ENCODE results near the gene TMEM82.

TMEM82 gene

DNA sequence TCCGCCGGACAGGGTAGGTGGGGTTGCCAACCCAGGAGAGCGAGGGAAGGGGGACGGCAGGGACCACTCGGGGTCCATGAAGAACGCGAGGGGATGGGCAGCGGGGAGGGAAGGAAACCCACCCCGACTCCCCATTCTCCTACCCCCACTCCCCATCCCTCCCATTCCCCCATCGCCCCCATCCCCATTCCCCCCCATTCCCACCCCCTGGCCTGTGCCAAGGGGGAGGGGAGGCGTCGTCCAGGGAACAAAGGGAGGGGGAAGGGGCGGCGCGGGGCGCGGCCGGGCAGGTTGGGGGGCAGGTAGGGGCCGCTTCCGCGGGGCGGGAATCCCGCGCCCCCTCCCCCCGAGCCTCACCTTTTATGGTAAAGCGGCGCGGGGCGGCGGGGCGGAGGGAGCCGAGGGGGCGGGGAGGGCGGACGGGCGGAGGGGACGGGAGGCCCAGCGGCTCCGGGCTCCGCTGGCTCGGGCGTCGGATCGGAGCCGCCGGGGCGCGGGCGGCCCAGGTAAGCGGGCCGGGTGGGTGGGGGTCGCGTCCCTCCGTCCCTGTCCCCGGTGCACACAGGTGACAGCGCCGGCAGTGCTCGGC lies 16.1 kb downstream of the TMEM82 start, which contains the start of gene FBLIM1:
Gene FBLIM1, plus strand, starts transcription at position 453 of the 589 bp plus-strand sequence. CDS start 6,189 bp downstream, outside the sequence.
- no peak for DNase-seq

DNA sequence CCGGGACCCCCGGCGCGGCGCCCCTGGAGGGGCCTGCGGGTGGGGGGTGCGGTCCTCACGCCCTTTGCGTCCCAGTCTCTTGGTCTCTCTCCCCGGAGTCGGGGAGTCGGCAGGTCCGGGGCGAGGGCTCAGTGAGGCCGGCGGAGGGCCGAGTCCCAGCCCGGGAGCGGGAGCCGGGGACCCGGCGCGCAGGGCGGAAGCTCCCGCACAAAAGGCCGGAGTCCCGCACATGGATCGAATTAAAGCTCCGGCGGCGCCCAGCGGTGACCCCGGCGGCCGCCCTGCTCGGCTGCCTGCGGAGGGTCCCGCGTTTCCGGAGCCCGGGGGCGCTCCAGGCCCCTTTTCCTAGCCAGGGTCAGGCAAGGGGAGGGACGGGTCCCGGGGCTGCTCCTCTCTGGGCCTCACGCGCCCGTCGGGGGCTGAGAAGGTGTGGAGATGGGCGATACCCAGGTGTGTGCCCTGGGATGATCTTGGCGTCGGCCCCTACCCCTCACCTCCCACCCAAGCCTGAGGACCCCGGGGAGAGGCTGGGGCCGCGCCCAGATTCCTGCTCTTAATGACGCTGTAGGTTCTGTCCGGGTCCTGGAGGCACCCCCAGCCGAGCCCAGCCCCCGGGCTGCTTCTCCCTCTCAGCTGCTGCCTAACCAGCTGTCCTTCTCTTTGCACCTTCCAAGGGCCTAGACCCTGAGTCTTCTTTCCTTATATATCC lies 16.8 kb downstream of the TMEM82 start:
- no peak for DNase-seq

- DNase-seq = peak; percentile 68
These were observed 18.4 kb downstream of the TMEM82 start for GRCh38 chr1:15760520-15761211.

DNA sequence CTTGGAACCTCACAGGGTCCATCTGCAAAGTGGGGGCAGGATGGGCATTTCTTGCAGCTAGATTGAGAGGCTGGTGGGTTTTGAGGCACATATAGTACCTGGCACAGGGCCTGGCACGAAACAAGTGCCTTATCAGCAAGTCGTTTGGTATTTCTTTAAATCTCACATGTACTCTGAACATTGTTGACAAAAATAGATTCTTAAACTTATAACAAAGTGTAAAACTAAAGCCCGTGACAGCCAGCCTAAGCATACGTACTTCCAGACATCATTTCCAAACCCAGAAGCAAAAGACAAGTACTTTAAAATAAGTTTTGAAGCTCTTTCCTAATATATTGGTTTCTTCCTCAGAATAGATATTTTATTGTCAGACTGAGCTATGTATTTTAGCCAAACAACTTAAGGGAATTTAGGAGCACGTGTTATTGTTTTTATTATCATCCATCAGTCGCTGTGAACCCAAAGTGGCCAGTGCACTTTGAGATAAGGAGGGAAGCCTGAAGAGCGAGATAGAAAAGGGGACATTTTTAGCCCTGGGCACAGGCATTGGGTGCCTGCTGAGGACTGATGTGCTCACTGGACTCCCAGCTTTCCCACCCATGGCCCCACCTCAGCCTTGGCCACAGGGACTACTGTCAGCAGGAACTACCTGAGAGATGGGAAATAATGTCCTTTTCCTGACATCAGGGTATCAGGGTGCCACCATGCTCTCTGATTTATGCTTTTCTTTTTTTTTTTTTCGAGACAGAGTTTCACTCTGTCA lies 19.2 kb downstream of the TMEM82 start:
- no peak for DNase-seq

DNA sequence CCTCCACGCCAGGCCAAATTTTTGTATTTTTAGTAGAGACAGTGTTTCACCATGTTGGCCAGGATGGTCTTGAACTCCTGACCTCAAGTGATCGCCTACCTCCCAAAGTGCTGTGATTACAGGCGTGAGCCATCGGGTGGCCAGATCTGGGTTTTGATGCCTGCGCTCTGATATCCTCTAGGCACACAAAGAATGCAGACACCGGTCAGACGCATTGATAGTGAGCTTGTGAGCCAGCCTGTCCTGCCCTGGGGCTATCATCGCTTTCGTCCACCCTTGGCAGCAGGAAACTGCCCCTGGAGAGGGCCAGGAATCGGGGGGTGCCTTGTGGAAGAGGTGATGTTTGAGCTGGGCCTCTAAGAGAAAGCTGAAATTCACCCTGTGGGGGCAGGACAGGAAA lies 20.2 kb downstream of the TMEM82 start:
- DNase-seq = peak; percentile 88

- DNase-seq = no peak
These were observed 22.0 kb downstream of the TMEM82 start for GRCh38 chr1:15764269-15764764.

GRCh38 chr1:15764890-15765289 lies 22.6 kb downstream of the TMEM82 start:
- DNase-seq = no peak

DNA sequence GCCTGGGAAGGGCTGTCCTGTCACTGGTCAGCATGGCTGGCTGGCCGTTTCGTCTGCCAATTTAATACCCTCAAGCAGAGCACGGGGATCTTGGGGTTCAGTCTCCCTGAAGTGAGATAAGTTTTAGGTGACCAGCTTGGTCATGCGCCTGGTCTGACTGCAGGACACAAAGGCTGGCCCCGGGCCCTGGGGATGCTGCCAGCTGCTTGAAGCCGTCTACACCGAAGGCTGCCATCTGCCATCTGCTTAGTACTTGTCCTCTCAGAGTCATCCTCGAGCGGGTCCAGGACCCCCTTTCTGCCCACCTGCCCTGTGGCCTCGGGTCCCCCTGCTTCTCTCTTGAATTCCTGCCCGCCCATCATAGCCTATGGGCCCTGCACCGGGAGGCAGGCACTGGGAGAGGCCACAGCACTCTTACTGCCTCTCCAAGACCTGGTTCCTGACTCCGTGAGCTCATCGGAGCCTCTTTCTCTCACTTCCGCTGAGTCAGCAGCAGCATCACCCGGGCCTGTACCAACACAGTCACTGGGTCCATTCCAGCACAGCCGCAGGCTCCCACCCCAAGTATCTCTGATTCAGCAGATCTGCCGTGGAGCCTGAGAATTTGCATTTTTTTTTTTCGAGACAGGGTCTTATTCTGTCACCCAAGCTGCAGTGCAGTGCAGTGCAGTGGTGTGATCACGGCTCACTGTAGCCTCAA lies 23.3 kb downstream of the TMEM82 start:
- peak; percentile 83 for DNase-seq

DNA sequence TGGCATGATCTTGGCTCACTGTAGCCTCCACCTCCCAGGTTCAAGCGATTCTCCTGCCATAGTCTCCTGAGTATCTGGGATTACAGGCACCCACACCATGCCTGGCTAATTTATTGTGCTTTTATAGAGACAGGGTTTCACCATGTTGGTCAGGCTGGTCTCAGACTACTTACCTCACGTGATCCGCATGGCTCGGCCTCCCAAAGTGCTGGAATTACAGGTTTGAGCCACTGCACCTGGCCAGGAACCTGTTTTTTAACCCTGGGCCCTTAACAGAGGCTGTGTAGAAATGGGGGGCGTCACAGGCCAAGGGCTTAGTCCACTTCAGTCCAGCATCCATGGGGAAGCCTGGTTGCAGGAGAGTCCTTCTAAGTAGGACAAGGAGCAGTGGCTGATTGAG lies 25.6 kb downstream of the TMEM82 start:
- DNase-seq = no peak

DNA sequence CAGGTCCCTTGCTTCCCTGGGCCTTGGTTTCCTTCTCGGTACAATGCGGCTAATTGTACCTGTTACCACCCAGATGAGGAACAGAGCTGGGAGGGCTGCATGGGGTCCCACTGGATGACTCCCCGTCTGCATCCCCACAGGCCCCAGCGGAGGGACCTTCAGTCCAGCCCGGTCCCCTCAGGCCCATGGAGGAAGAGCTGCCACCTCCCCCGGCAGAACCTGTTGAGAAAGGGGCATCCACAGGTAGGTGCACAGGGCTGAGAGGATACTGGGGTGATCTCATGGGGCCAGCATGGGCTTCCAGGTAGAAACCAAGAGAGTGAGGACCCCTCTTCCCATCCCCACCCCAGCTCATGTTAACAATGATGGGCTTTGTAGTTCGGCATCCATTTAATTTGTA lies 26.1 kb downstream of the TMEM82 start:
- no peak for DNase-seq

GRCh38 chr1:15770313-15770962 lies 28.1 kb downstream of the TMEM82 start:
- no peak for DNase-seq

- peak; percentile 21 for DNase-seq
These were observed 29.7 kb downstream of the TMEM82 start for GRCh38 chr1:15771836-15772515.

- peak; percentile 90 for DNase-seq
These were observed 33.4 kb downstream of the TMEM82 start for GRCh38 chr1:15775706-15776105.

GRCh38 chr1:15777909-15778707 lies 35.8 kb downstream of the TMEM82 start:
- no peak for DNase-seq

DNA sequence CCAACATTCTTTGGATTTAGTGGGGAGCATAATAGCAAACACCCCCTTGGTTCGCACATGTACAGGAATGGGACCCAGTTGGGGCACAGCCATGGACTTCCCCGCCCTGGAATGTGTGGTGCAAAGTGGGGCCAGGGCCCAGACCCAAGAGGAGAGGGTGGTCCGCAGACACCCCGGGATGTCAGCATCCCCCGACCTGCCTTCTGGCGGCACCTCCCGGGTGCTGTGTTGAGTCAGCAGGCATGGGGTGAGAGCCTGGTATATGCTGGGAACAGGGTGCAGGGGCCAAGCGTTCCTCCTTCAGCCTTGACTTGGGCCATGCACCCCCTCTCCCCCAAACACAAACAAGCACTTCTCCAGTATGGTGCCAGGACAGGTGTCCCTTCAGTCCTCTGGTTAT lies 43.4 kb downstream of the TMEM82 start:
- DNase-seq = no peak

- peak; percentile 65 for DNase-seq
These were observed 44.3 kb downstream of the TMEM82 start for GRCh38 chr1:15786581-15786980.

- peak; percentile 91 for DNase-seq
These were observed 46.5 kb downstream of the TMEM82 start for GRCh38 chr1:15788624-15789301.

- DNase-seq = no peak
These were observed 53.8 kb downstream of the TMEM82 start for GRCh38 chr1:15796086-15796462.

All from NCI-H226 (cell line).